Osteoblast (primary cell): ENCODE data around the gene SYN1. TPM values are rescaled to one million over a fixed set of nuclear protein-coding genes. Genes with fewer than 3 reads are reported as not detected.
A peak's percentile ranks its signal among the peaks of the same experiment; 100 is the strongest.

Experiments used
- DNase-seq: peaks from one replicate; pipeline ENCODE4 v3.0.0; 2011; ENCODE audit warnings: low spot score, mixed read lengths; ENCODE audit not compliant: insufficient read length; ENCODE audit errors: missing footprints
- H2AFZ ChIP-seq: 2 replicates; pipeline ENCODE4 v1.6.0; 2011; ENCODE audit warnings: mild to moderate bottlenecking, low read length
- H3K27ac ChIP-seq: 2 replicates; pipeline ENCODE4 v1.5.1; 2011; ENCODE audit warnings: mild to moderate bottlenecking, low read depth, low read length, moderate library complexity
- H3K27me3 ChIP-seq: 2 replicates; pipeline ENCODE4 v1.6.0; 2012; ENCODE audit warnings: mild to moderate bottlenecking, control low read depth, inconsistent platforms, low read length, moderate library complexity; ENCODE audit not compliant: insufficient read depth
- H3K36me3 ChIP-seq: 2 replicates; pipeline ENCODE4 v1.5.1; 2011; ENCODE audit warnings: mild to moderate bottlenecking, low read length, control low read depth, moderate library complexity; ENCODE audit not compliant: insufficient read depth
- H3K4me1 ChIP-seq: 2 replicates; pipeline ENCODE4 v1.5.1; 2011; ENCODE audit warnings: mild to moderate bottlenecking, low read length, control low read depth, moderate library complexity; ENCODE audit not compliant: insufficient read depth
- H3K4me2 ChIP-seq: 2 replicates; pipeline ENCODE4 v1.6.0; 2011; ENCODE audit warnings: mild to moderate bottlenecking, low read length; ENCODE audit not compliant: insufficient read depth
- H3K4me3 ChIP-seq: fragments of 200-600 bp; sonication (generic); 3 replicates; pipeline ENCODE4 v1.5.1; 2012; ENCODE audit warnings: mild to moderate bottlenecking, low read length, inconsistent platforms; ENCODE audit not compliant: insufficient read depth
- H3K79me2 ChIP-seq: 2 replicates; pipeline ENCODE4 v1.6.0; 2012; ENCODE audit warnings: mild to moderate bottlenecking, low read length, control low read depth, inconsistent platforms; ENCODE audit not compliant: insufficient read depth
- H3K9me3 ChIP-seq: 2 replicates; pipeline ENCODE4 v1.5.1; 2011; ENCODE audit warnings: low read depth, low read length, control low read depth
- H4K20me1 ChIP-seq: 2 replicates; pipeline ENCODE4 v1.6.0; 2012; ENCODE audit warnings: mild to moderate bottlenecking, low read length, control low read depth; ENCODE audit not compliant: insufficient read depth
- CTCF ChIP-seq: IDR thresholded peaks from 2 replicates; pipeline ENCODE4 v1.5.1; 2011; ENCODE audit warnings: mild to moderate bottlenecking, low read depth, low read length, moderate library complexity; ENCODE audit errors: extremely low read depth
- total RNA-seq: library from RNA; depleted of rRNA; stranded (reverse); fragments of >200 nt; gene quantifications from 2 replicates; pipeline ENCODE4 v1.2.3, GENCODE V29; 2012

SYN1 gene
- total RNA-seq, 1 donor: under 0.01 TPM

GRCh38 chrX:47661539-47661938 is 41.9 kb upstream of the SYN1 start:
- H3K36me3 ChIP-seq: no peaks in the 10 kb centered on the region
- no peaks in the 10 kb centered on the region for H4K20me1 ChIP-seq
- no peak overlapping the region for H3K4me2 ChIP-seq
- H2AFZ ChIP-seq: no peak overlapping the region
- no peak for TF ChIP-seq CTCF
- peaks cover 17% of the 10 kb centered on the region for H3K4me1 ChIP-seq
- H3K27me3 ChIP-seq: no peaks in the 10 kb centered on the region
- no peaks in the 10 kb centered on the region for H3K9me3 ChIP-seq
- H3K27ac ChIP-seq: peak overlapping the region; percentile 89
- DNase-seq: no peak
- H3K79me2 ChIP-seq: peaks cover 10% of the 10 kb centered on the region
- no peak overlapping the region for H3K4me3 ChIP-seq

DNA sequence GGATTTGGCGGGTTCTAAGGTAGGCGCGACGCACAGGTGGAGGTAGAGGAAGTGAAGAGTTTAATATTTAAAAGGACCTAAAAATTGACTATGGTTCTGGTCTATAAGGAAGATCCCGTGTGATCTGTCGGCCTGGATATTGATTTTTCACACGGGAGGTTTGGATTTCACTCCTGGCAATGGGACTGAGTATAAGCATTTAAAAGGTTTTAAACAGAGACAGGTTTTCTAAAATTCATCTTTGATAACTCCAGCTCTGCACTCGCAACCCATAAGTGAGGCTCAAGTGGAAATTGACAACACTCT is 39.7 kb upstream of the SYN1 start:
- H3K9me3 ChIP-seq: no peaks in the 10 kb centered on the region
- peak overlapping the region; percentile 73 for H3K4me2 ChIP-seq
- H2AFZ ChIP-seq: peak overlapping the region; percentile 39
- no peaks in the 10 kb centered on the region for H4K20me1 ChIP-seq
- peaks cover 15% of the 10 kb centered on the region for H3K36me3 ChIP-seq
- peaks cover 12% of the 10 kb centered on the region for H3K4me1 ChIP-seq
- no peak for TF ChIP-seq CTCF
- peaks cover 10% of the 10 kb centered on the region for H3K79me2 ChIP-seq
- H3K27ac ChIP-seq: peak overlapping the region; percentile 96
- peak overlapping the region; percentile 80 for H3K4me3 ChIP-seq
- no peak for DNase-seq
- no peaks in the 10 kb centered on the region for H3K27me3 ChIP-seq

GRCh38 chrX:47658684-47659420 is 39.2 kb upstream of the SYN1 start, which contains the start of gene UXT:
Gene UXT, minus strand, starts transcription at chrX:47659180. Its CDS starts 253 bp downstream, at chrX:47658927.
- Histone ChIP-seq H3K79me2 (peaks cover 10% of the 10 kb centered on the region), H3K4me1 (peaks cover 12% of the 10 kb centered on the region), H2AFZ (peak within 1 kb of the TSS; percentile 63), H3K27ac (peak within 1 kb of the TSS; percentile 96), H3K36me3 (peaks cover 16% of the 10 kb centered on the region), H3K9me3 (no peaks in the 10 kb centered on the region), H3K4me3 (peak within 1 kb of the TSS; percentile 80), H3K4me2 (peak within 1 kb of the TSS; percentile 83), H4K20me1 (no peaks in the 10 kb centered on the region), H3K27me3 (no peaks in the 10 kb centered on the region)
- no peak for TF ChIP-seq CTCF
- DNase-seq: peak; percentile 90

- no peaks in the 10 kb centered on the region for H4K20me1 ChIP-seq
- H3K4me1 ChIP-seq: peaks cover 12% of the 10 kb centered on the region
- H3K4me2 ChIP-seq: peak overlapping the region; percentile 83
- peaks cover 20% of the 10 kb centered on the region for H3K36me3 ChIP-seq
- peak overlapping the region; percentile 63 for H2AFZ ChIP-seq
- peak overlapping the region; percentile 80 for H3K4me3 ChIP-seq
- no peaks in the 10 kb centered on the region for H3K9me3 ChIP-seq
- no peak for DNase-seq
- no peaks in the 10 kb centered on the region for H3K27me3 ChIP-seq
- peak overlapping the region; percentile 96 for H3K27ac ChIP-seq
- H3K79me2 ChIP-seq: peaks cover 10% of the 10 kb centered on the region
- no peak for TF ChIP-seq CTCF
These were observed 38.6 kb upstream of the SYN1 start for GRCh38 chrX:47658301-47658683.
